Heart left ventricle (tissue), 16 donors: Measurements from ENCODE around the gene UBE2E2. TPM values are rescaled to one million over a fixed set of nuclear protein-coding genes. Genes with fewer than 3 reads are reported as not detected.

ENCODE experiments used
- ATAC-seq, 4 donors: fragments of 200-7000 bp; cut with Tn5 transposase; one replicate each; pipeline ENCODE4 v1.9.1; 2020 to 2022; ENCODE audit warnings: moderate library complexity in 4 of 4, mild to moderate bottlenecking in 3 of 4, moderate number of reproducible peaks in 1 of 4
- DNase-seq, 5 donors: peaks; one replicate each; pipeline ENCODE4 v3.0.0-alpha.2; 2020
- H3K27ac ChIP-seq, 12 donors: fragments of 200-600 bp; sonication (generic) in 4 of 12; one replicate each; pipeline versions ENCODE4 v1.5.0 to v1.8.0; 2016 to 2022; ENCODE audit warnings: mild to moderate bottlenecking in 2 of 12
- H3K27me3 ChIP-seq, 9 donors: fragments of 200-600 bp; sonication (generic) in 2 of 9; one replicate each; pipeline versions ENCODE4 v1.5.1 to v1.8.0; 2016 to 2022; ENCODE audit warnings: mild to moderate bottlenecking in 3 of 9
- H3K36me3 ChIP-seq, 9 donors: fragments of 200-600 bp; sonication (generic) in 2 of 9; one replicate each; pipeline versions ENCODE4 v1.5.0 to v1.8.0; 2018 to 2022; ENCODE audit warnings: mild to moderate bottlenecking in 2 of 9
- H3K4me1 ChIP-seq, 12 donors: fragments of 200-600 bp; sonication (generic) in 4 of 12; one replicate each; pipeline versions ENCODE4 v1.5.0 to v1.8.0; 2016 to 2022; ENCODE audit warnings: mild to moderate bottlenecking in 3 of 12
- H3K4me3 ChIP-seq, 12 donors: fragments of 200-600 bp; sonication (generic) in 4 of 12; one replicate each; pipeline versions ENCODE4 v1.5.0 to v1.8.0; 2017 to 2022; ENCODE audit warnings: mild to moderate bottlenecking in 9 of 12, moderate library complexity in 4 of 12
- H3K9me3 ChIP-seq, 12 donors: fragments of 200-600 bp; sonication (generic) in 4 of 12; one replicate each; pipeline versions ENCODE4 v1.5.0 to v1.8.0; 2016 to 2022; ENCODE audit warnings: mild to moderate bottlenecking in 1 of 12
- CTCF ChIP-seq, 12 donors: fragments of 200-600 bp; sonication (generic) in 4 of 12; IDR thresholded peaks; one replicate each; pipeline versions ENCODE4 v1.5.0 to v1.8.0; 2018 to 2022; ENCODE audit warnings: antibody characterized with exemption in 12 of 12, mild to moderate bottlenecking in 5 of 12
- POLR2A ChIP-seq, 2 donors: fragments of 450-650 bp; IDR thresholded peaks; one replicate each; pipeline ENCODE4 v1.6.1; 2017; ENCODE audit warnings: antibody characterized with exemption in 2 of 2, mild to moderate bottlenecking in 2 of 2, moderate library complexity in 2 of 2
- WGBS, 4 donors: extraction: QIAGEN DNeasy Blood & Tissue Kit in 2 of 4; methylation state at CpG; one replicate each; pipeline versions ENCODE4 v1.1.5 to v1.1.7; 2013 to 2018; 5-methylcytosine and 5-hydroxymethylcytosine counted together
- intact Hi-C, 10 donors: fragments of 100-400 bp; cut with DNase I; formaldehyde crosslinking; loops; one replicate each; pipeline versions ENCODE4 v1.11.1 to v1.14.2; 2022
- polyA plus RNA-seq, 2 donors: library from polyadenylated mRNA; stranded (reverse); fragments of 200-250 nt; gene quantifications; one replicate each; pipeline ENCODE4 v1.2.3, GENCODE V29; 2013
- total RNA-seq, 9 donors: library from RNA; depleted of rRNA in 2 of 9; stranded (reverse); fragments of >200 nt in 2 of 9; fragmentation: NEBNext Ultra II Directional in 3 of 9; extraction: Animal tissue kit (Norgen Biotek cat#: 25700) in 3 of 9; gene quantifications; one replicate each; pipeline versions ENCODE4 v1.1.0 to v1.2.4, GENCODE V29; 2016 to 2023
- donor health status: ischemic (EF 13 %, LVEDD 7.1; RV severe dilation, severe dysfunction).
- donor health status: healthy with polysubstance abuse.
- donor health status: DM: no; HTN: yes; CAD: no.
- donor health status: DM: no; HTN: no; CAD: no.
- donor health status: ischemic (EF 25% LVEDD 6.9; RV normal size, moderate dysfunction).
- donor health status: ischemic (EF 25% LVEDD 5.7; RV mildly dilated, moderate dysfunction).
- donor health status: healthy.
- donor health status: DM: yes; HTN: yes; CAD: no.
- donor health status: ischemic (EF 35%, LVEDD 5.7; RV mildly dilated, moderate dysfunction).
- donor health status: nonischemic (EF 11% LVEDD 7.7; RV severe dilation, severe dysfunction).
- donor health status: DM: yes; HTN: yes; CAD: no.
- donor health status: PGD.
- donor health status: ischemic (EF 29% LVEDD 5.4; RV normal size, mild dysfunction).
- donor health status: nonischemic (EF 23%, LVEDD 6.1; RV moderate dilation, normal function).

Gene UBE2E2
- total and polyA plus RNA-seq, 11 donors, result 21.9 to 63.9 (median 50.8) TPM

DNA sequence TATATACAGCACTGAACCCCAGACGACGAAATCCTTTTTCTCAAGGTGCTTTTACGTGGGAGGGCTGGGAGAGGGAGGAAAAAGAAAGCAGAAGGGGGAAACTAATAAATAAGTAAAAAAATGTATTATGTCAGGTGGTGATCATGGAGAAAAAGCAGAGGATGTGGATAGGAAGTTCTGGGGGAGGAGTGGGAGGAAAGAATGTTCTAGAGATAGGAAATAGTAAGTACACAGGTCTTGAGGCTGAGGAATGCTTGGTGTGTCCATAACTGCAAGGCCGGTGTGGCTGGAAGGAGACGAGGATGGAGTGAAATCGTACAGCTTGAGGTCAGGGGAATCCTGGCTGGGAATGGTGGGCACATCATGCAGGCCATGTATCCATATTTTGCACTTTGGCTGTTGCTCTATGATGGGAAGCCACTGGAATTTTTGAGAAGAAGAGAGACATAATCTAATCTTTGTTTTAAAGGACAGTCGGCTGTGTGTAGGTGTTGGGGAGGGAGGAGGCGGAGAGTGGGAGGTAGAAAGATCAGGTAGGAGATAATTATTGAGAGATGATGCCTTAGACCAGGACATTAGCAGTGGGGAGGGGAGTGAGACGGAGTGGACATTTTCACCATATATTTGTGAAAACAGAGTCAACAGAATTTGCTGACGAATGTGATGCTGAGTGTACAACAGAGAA lies 1.8 kb upstream of the UBE2E2 start:
- no peak for ATAC-seq
- Histone ChIP-seq H3K27me3 (no peaks in the 10 kb centered on the region), H3K36me3 (no peaks in the 10 kb centered on the region), H3K9me3 (no peaks in the 10 kb centered on the region), H3K4me1 (peaks cover 0 to 25% (median 11%) of the 10 kb centered on the region in 12 donors), H3K4me3 (no peak overlapping the region), H3K27ac (no peak overlapping the region)
- intact Hi-C loops, result loop anchor here in 2 of 10 donors (5.0 to 10.0 kb wide), 2 partner anchors 414 to 606 kb away; partner anchors contain the start of gene UBE2E1 (in 1 of the 2)
- DNase-seq, result no peak
- TF ChIP-seq POLR2A (IDR thresholded peaks at IDR 0.05) (no peak), CTCF (IDR thresholded peaks at IDR 0.05) (no peak)
- 68 to 75% (median 72%) methylated on average over 10 of the region's 10 CpGs for WGBS, 4 donors

DNA sequence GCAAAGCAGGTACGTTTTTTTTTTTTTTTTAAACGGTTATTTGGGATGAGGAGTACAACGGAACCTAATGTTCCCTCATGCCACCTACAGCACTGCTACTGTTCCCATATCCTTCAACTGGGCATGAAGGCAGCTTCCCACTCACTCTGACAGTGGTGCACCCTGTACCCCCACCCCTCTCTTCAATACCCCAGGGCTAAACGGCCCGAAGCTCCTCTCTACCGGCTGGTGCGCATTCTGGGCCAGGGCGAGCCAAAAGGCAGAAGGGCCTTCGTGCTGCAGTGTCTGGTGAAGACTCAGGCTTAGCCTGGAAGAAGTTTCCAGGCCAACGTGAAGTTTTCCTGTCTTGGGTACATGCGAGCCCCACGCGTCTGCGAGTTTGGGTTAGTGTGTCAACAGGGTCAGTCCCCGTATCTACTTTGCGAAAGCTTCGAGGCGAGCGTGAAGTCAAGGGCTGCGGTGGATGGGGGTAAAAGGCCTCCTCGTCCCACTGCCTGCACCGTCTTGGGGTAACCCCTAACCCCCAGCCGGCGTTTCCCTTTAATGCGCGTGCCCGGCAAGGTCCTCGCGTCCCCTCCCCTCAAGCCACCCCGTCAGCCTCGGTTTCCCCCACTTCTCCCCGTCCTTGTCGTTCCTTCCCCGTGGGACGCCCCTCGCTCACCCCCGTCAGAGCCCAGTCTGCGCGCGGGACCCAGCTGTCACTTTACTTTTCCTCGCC lies 765 bp upstream of the UBE2E2 start:
- peak overlapping the region; percentile 37 to 93 (median 87) for H3K27ac ChIP-seq
- H3K4me3 ChIP-seq, result peak overlapping the region; percentile 77 to 98 (median 90)
- DNase-seq (peak in 3 of 5 donors; percentile 55 to 77 (median 68)), ATAC-seq (peak; percentile 38 to 63 (median 44))
- intact Hi-C loops, result loop anchor here in 2 of 10 donors (5.0 to 10.0 kb wide), 2 partner anchors 412 to 605 kb away; partner anchors contain the start of gene UBE2E1 (in 1 of the 2)
- WGBS, 4 donors, result 13 to 16% (median 15%) methylated on average over 33 to 41 of the region's 41 CpGs
- H3K27me3 ChIP-seq, result no peaks in the 10 kb centered on the region
- no peak for TF ChIP-seq CTCF (IDR thresholded peaks at IDR 0.05)
- no peak for TF ChIP-seq POLR2A (IDR thresholded peaks at IDR 0.05)
- peaks cover 0 to 34% (median 16%) of the 10 kb centered on the region in 12 donors for H3K4me1 ChIP-seq
- no peaks in the 10 kb centered on the region for H3K9me3 ChIP-seq
- H3K36me3 ChIP-seq, result no peaks in the 10 kb centered on the region

DNA sequence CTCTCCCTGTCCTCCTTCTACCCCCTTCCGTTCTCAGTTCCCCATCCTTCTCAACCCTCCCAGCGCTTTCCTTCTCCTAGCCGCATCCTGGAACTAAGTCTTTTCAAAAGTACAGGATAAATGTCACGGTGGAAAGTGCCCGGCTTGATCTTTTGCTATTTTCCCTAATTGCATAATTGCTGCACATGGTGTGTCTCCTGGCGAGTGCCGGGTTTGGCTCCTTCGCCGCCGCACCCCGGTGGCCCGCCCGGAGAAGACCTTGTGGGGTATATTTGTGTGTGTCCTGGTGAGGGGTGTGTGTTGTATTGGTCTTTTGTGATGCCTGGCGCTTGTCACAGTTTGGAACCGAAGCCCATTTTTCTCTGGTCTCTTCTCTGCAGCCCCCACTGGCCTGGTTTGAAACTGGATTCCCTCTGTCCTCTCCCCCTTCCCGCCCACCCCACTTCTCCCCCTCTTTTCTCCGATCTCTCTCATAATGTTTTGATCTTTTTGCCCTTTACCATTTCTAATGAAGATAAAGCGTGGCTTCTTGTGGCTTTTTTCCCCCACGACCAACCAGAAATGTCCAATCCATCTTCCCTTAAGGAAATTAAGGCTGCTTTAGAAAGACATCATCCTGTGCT lies 692 bp downstream of the UBE2E2 start:
- ATAC-seq (peak; percentile 9 to 48 (median 18)), DNase-seq (peak in 1 of 5 donors; percentile 32)
- TF ChIP-seq CTCF (IDR thresholded peaks at IDR 0.05) (no peak), POLR2A (IDR thresholded peaks at IDR 0.05) (no peak)
- 1% methylated on average over 19 of the region's 19 CpGs for WGBS, 4 donors
- H3K27me3 ChIP-seq, result no peaks in the 10 kb centered on the region
- peaks cover 0 to 34% (median 19%) of the 10 kb centered on the region in 12 donors for H3K4me1 ChIP-seq
- no peaks in the 10 kb centered on the region for H3K9me3 ChIP-seq
- H3K27ac ChIP-seq, result peak overlapping the region in 10 of 12 donors; percentile 77 to 93 (median 88)
- H3K36me3 ChIP-seq, result peaks cover 0 to under 1% (median 0%) of the 10 kb centered on the region in 9 donors
- intact Hi-C loops, result loop anchor here in 2 of 10 donors (5.0 to 10.0 kb wide), 2 partner anchors 411 to 603 kb away; partner anchors contain the start of gene UBE2E1 (in 1 of the 2)
- peak overlapping the region; percentile 77 to 98 (median 90) for H3K4me3 ChIP-seq
